HEK293 (cell line): ENCODE results near the gene PALM3.

Experiments used
- HOXD13 ChIP-seq: sonication (generic); formaldehyde crosslinking; IDR thresholded peaks from 2 replicates; pipeline ENCODE4 v1.8.0; 2022; ENCODE audit warnings: missing genetic modification reagents, borderline replicate concordance
- KLF1 ChIP-seq: fragments of 450-650 bp; formaldehyde crosslinking; IDR thresholded peaks from 2 replicates; pipeline ENCODE4 v1.5.1; 2016; ENCODE audit warnings: missing biosample characterization, missing genetic modification characterization
- PRDM4 ChIP-seq: fragments of 450-650 bp; formaldehyde crosslinking; IDR thresholded peaks from 2 replicates; pipeline ENCODE4 v1.5.1; 2017; ENCODE audit warnings: missing biosample characterization, missing genetic modification characterization
- SALL2 ChIP-seq: fragments of 450-650 bp; formaldehyde crosslinking; IDR thresholded peaks from 2 replicates; pipeline ENCODE4 v1.5.0; 2017; ENCODE audit warnings: missing biosample characterization, mild to moderate bottlenecking, missing genetic modification characterization, borderline replicate concordance
- ZNF121 ChIP-seq: fragments of 450-650 bp; formaldehyde crosslinking; IDR thresholded peaks from 2 replicates; pipeline ENCODE4 v1.5.1; 2016; ENCODE audit warnings: missing biosample characterization, missing genetic modification characterization
- ZNF146 ChIP-seq: fragments of 450-650 bp; formaldehyde crosslinking; IDR thresholded peaks from 2 replicates; pipeline ENCODE4 v1.5.1; 2016; ENCODE audit warnings: missing biosample characterization, missing genetic modification characterization
- ZNF169 ChIP-seq: fragments of 450-650 bp; formaldehyde crosslinking; IDR thresholded peaks from 2 replicates; pipeline ENCODE4 v1.5.1; 2016; ENCODE audit warnings: missing biosample characterization, missing genetic modification characterization
- ZNF830 ChIP-seq: fragments of 450-650 bp; IDR thresholded peaks from 2 replicates; pipeline ENCODE4 v1.5.0; 2018; ENCODE audit warnings: missing biosample characterization, missing genetic modification characterization, low read depth, mild to moderate bottlenecking, moderate library complexity
- TF ChIP-seq, protein P1 (sequence below): fragments of 450-650 bp; formaldehyde crosslinking; IDR thresholded peaks from 2 replicates; pipeline ENCODE4 v1.5.1; 2016; ENCODE audit warnings: missing biosample characterization, missing genetic modification characterization

DNA sequence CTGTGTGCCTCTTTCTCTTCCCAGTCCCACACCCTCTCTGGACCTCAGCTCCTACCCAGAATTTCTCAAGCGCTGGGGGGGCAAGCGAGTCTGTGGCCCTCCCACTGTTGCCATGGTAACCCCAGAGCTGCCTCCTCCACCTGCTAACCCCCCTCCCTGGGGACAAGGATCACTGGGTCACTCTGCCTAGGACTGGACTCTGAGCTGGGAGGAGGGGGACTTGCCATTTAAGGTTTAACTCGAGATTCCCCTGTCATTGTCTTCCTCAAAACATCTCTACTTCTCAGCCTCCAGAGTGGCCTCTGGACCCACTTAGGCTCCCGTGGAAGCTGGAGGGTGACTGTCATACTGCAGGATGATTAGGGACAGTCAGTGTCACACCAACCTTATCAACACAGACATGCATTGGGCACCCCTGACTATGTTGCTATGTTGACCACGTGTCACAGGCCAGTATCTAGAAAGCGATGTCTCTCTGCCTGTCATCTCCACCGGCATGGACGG, 2.2 kb downstream of the PALM3 start:
- no peak for TF ChIP-seq ZNF146 (tag by site-specific recombination)
- no peak for TF ChIP-seq HOXD13 (CRISPR knock-in tag)
- TF ChIP-seq KLF1 (tag by site-specific recombination), result no peak
- TF ChIP-seq PRDM4 (tag by site-specific recombination), result no peak
- no peak for TF ChIP-seq ZNF169 (tag by site-specific recombination)
- no peak for TF ChIP-seq ZNF121 (tag by site-specific recombination)
- TF ChIP-seq, protein P1, sequence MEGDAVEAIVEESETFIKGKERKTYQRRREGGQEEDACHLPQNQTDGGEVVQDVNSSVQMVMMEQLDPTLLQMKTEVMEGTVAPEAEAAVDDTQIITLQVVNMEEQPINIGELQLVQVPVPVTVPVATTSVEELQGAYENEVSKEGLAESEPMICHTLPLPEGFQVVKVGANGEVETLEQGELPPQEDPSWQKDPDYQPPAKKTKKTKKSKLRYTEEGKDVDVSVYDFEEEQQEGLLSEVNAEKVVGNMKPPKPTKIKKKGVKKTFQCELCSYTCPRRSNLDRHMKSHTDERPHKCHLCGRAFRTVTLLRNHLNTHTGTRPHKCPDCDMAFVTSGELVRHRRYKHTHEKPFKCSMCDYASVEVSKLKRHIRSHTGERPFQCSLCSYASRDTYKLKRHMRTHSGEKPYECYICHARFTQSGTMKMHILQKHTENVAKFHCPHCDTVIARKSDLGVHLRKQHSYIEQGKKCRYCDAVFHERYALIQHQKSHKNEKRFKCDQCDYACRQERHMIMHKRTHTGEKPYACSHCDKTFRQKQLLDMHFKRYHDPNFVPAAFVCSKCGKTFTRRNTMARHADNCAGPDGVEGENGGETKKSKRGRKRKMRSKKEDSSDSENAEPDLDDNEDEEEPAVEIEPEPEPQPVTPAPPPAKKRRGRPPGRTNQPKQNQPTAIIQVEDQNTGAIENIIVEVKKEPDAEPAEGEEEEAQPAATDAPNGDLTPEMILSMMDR (tag by site-specific recombination), result no peak
- TF ChIP-seq ZNF830, result no peak
- no peak for TF ChIP-seq SALL2 (tag by site-specific recombination)
